ENCODE data around the gene ZIC1.
A peak's percentile ranks its signal among the peaks of the same experiment; 100 is the strongest.

ZIC1 gene

DNA sequence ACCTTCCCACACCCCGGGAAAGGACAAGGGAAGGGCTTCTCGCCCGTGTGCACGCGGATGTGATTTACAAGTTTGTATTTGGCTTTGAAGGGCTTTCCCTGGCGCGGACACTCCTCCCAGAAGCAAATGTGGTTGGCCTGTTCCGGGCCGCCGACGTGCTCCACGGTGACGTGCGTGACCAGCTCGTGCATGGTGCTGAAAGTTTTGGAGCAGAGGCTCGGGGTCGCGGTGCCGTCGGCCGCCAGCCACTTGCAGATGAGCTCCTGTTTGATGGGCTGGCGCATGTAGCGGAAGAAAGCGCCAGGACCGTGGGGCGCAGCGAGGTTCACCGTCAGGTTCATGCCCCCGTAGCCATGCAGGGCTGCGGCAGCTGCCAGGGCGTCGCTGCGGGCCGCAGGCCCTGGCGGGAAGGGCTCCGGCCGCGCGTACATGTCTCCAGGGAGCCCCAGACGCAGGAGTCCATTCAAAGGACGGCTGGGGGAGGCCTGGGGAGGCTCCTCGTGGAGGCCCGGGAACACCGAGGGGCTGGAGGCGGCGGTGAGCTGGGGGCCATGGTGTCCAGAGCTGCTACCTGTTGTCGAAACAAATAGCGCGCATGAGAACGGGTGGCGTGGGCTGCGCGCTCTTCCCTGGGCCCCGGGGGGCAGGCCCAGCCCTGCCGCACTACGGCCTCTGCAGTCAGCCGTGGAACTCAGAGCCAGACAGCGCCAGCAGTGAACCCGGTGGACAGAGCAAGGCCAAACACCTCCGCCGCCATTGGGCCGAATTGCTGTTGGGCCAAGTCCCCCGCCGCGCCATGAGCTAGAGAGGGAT is 13.1 kb upstream of the ZIC1 start:
- no peaks in the 10 kb centered on the region for H3K4me1 ChIP-seq (ENCODE audit: insufficient read depth, poor library complexity, severe bottlenecking)
- TF ChIP-seq CTCF (IDR thresholded peaks at IDR 0.05; ENCODE audit: poor library complexity, severe bottlenecking), result no peak
- H3K27me3 ChIP-seq (ENCODE audit: insufficient read depth, poor library complexity, severe bottlenecking), result peaks cover 98% of the 10 kb centered on the region
- H3K27ac ChIP-seq (ENCODE audit: poor library complexity, severe bottlenecking), result no peak overlapping the region
- DNase-seq (ENCODE audit: low spot score), result no peak
- no peaks in the 10 kb centered on the region for H3K36me3 ChIP-seq (ENCODE audit: low read depth)
- 0 out of 3 replicates have a peak, but pooled peaks have one; percentile 18 for ATAC-seq (ENCODE audit: low read depth)
- H3K9me3 ChIP-seq (ENCODE audit: severe bottlenecking), result peaks cover 2% of the 10 kb centered on the region
- no peak overlapping the region for H3K4me3 ChIP-seq (ENCODE audit: severe bottlenecking)

GRCh38 chr3:147396712-147397046 is 12.5 kb upstream of the ZIC1 start:
- DNase-seq (ENCODE audit: low spot score) (no peak), ATAC-seq (ENCODE audit: low read depth) (no peak)
- Histone ChIP-seq H3K9me3 (ENCODE audit: severe bottlenecking) (no peaks in the 10 kb centered on the region), H3K36me3 (ENCODE audit: low read depth) (no peaks in the 10 kb centered on the region), H3K4me1 (ENCODE audit: insufficient read depth, poor library complexity, severe bottlenecking) (no peaks in the 10 kb centered on the region), H3K27me3 (ENCODE audit: insufficient read depth, poor library complexity, severe bottlenecking) (peaks cover 98% of the 10 kb centered on the region), H3K4me3 (ENCODE audit: severe bottlenecking) (no peak overlapping the region), H3K27ac (ENCODE audit: poor library complexity, severe bottlenecking) (no peak overlapping the region)
- no peak for TF ChIP-seq CTCF (IDR thresholded peaks at IDR 0.05; ENCODE audit: poor library complexity, severe bottlenecking)

- H3K27me3 ChIP-seq (ENCODE audit: insufficient read depth, poor library complexity, severe bottlenecking), result peaks cover 98% of the 10 kb centered on the region
- H3K36me3 ChIP-seq (ENCODE audit: low read depth), result no peaks in the 10 kb centered on the region
- DNase-seq (ENCODE audit: low spot score) (no peak), ATAC-seq (ENCODE audit: low read depth) (no peak)
- no peak for TF ChIP-seq CTCF (IDR thresholded peaks at IDR 0.05; ENCODE audit: poor library complexity, severe bottlenecking)
- no peaks in the 10 kb centered on the region for H3K4me1 ChIP-seq (ENCODE audit: insufficient read depth, poor library complexity, severe bottlenecking)
- no peak overlapping the region for H3K4me3 ChIP-seq (ENCODE audit: severe bottlenecking)
- no peaks in the 10 kb centered on the region for H3K9me3 ChIP-seq (ENCODE audit: severe bottlenecking)
- H3K27ac ChIP-seq (ENCODE audit: poor library complexity, severe bottlenecking), result no peak overlapping the region
These were observed 11.8 kb upstream of the ZIC1 start for GRCh38 chr3:147397155-147397874.

GRCh38 chr3:147397875-147398812 is 11.0 kb upstream of the ZIC1 start:
- Histone ChIP-seq H3K4me1 (ENCODE audit: insufficient read depth, poor library complexity, severe bottlenecking) (no peaks in the 10 kb centered on the region), H3K27me3 (ENCODE audit: insufficient read depth, poor library complexity, severe bottlenecking) (peaks cover 98% of the 10 kb centered on the region), H3K27ac (ENCODE audit: poor library complexity, severe bottlenecking) (no peak overlapping the region), H3K9me3 (ENCODE audit: severe bottlenecking) (no peaks in the 10 kb centered on the region), H3K36me3 (ENCODE audit: low read depth) (no peaks in the 10 kb centered on the region), H3K4me3 (ENCODE audit: severe bottlenecking) (no peak overlapping the region)
- no peak for ATAC-seq (ENCODE audit: low read depth)
- DNase-seq (ENCODE audit: low spot score), result no peak
- TF ChIP-seq CTCF (IDR thresholded peaks at IDR 0.05; ENCODE audit: poor library complexity, severe bottlenecking), result no peak

Measured in RWPE2 (cell line).